Kidney (tissue), 14 donors: Measurements from ENCODE around the gene CDK16. TPM values are rescaled to one million over a fixed set of nuclear protein-coding genes. Genes with fewer than 3 reads are reported as not detected.

Experiments used
- DNase-seq, 5 donors: peaks; one replicate each; pipeline ENCODE4 v3.0.0-alpha.2; 2013 to 2020
- FAIRE-seq: peaks from 2 replicates; lab custom pipeline; 2012; peaks lifted over from hg19 to GRCh38; lab: Jason Lieb, UNC
- H3K27ac ChIP-seq, 2 donors: one replicate each; pipeline ENCODE4 v1.7.0; 2013; ENCODE audit warnings: low read depth in 2 of 2, low read length in 2 of 2, inconsistent platforms in 1 of 2
- H3K27me3 ChIP-seq: one replicate; pipeline ENCODE4 v1.7.1; 2013; ENCODE audit warnings: low read length, inconsistent platforms; ENCODE audit not compliant: control insufficient read depth, insufficient read depth
- H3K36me3 ChIP-seq, 3 donors: one replicate each; pipeline versions ENCODE4 v1.7.0 to v1.7.1; 2013; ENCODE audit warnings: low read length in 3 of 3, control low read depth in 1 of 3, inconsistent platforms in 1 of 3; ENCODE audit not compliant: insufficient read depth in 3 of 3, control insufficient read depth in 2 of 3
- H3K4me1 ChIP-seq, 3 donors: one replicate each; pipeline versions ENCODE4 v1.7.0 to v1.7.1; 2013; ENCODE audit warnings: low read length in 3 of 3, inconsistent platforms in 1 of 3, low read depth in 1 of 3; ENCODE audit not compliant: control insufficient read depth in 2 of 3, insufficient read depth in 2 of 3
- H3K4me3 ChIP-seq, 3 donors: one replicate each; pipeline versions ENCODE4 v1.7.0 to v1.8.1; 2013; ENCODE audit warnings: low read length in 3 of 3, control low read depth in 1 of 3, inconsistent platforms in 1 of 3
- H3K9ac ChIP-seq, 3 donors: one replicate each; pipeline versions ENCODE4 v1.7.0 to v1.7.1; 2013; ENCODE audit warnings: low read length in 3 of 3, control low read depth in 1 of 3, inconsistent platforms in 1 of 3
- H3K9me3 ChIP-seq, 3 donors: one replicate each; pipeline versions ENCODE4 v1.7.0 to v1.7.1; 2013; ENCODE audit warnings: low read length in 3 of 3, control low read depth in 1 of 3, inconsistent platforms in 1 of 3; ENCODE audit not compliant: control insufficient read depth in 2 of 3, insufficient read depth in 1 of 3
- intact Hi-C: fragments of 100-400 bp; cut with DNase I; formaldehyde crosslinking; loops from one replicate; pipeline ENCODE4 v1.11.1; 2022
- polyA plus RNA-seq: library from polyadenylated mRNA; stranded (reverse); fragments of 350-450 nt; fragmentation: Illumina TruSeq; extraction: RNeasy Lipid Tissue Mini Kit (QIAGEN cat#74804); gene quantifications from one replicate; pipeline ENCODE4 v1.2.3, GENCODE V29; 2014; ENCODE audit warnings: low read depth, low replicate concordance; ENCODE audit not compliant: insufficient read depth
- total RNA-seq: library from RNA; stranded (reverse); fragmentation: NEBNext Ultra II Directional; extraction: Animal tissue kit (Norgen Biotek cat#: 25700); gene quantifications from one replicate; pipeline ENCODE4 v1.2.1, GENCODE V29; 2021
- TF ChIP-seq, protein P1 (sequence below): IDR thresholded peaks from 3 replicates; pipeline ENCODE4 v1.5.1; 2012; ENCODE audit warnings: mild to moderate bottlenecking, moderate library complexity, borderline replicate concordance; ENCODE audit not compliant: insufficient read depth; ENCODE audit errors: extremely low read depth
- donor health status: control.
- donor health status: control.
- donor health status: control.
- donor health status: control.
- donor health status: control.
- donor health status: DM: yes; HTN: yes; CAD: no.
- donor health status: Normal renal cell carcinoma (clear cell type).

CDK16 gene
- total and polyA plus RNA-seq, 2 donors from 2014 or later = 89.1 to 96.1 TPM

DNA sequence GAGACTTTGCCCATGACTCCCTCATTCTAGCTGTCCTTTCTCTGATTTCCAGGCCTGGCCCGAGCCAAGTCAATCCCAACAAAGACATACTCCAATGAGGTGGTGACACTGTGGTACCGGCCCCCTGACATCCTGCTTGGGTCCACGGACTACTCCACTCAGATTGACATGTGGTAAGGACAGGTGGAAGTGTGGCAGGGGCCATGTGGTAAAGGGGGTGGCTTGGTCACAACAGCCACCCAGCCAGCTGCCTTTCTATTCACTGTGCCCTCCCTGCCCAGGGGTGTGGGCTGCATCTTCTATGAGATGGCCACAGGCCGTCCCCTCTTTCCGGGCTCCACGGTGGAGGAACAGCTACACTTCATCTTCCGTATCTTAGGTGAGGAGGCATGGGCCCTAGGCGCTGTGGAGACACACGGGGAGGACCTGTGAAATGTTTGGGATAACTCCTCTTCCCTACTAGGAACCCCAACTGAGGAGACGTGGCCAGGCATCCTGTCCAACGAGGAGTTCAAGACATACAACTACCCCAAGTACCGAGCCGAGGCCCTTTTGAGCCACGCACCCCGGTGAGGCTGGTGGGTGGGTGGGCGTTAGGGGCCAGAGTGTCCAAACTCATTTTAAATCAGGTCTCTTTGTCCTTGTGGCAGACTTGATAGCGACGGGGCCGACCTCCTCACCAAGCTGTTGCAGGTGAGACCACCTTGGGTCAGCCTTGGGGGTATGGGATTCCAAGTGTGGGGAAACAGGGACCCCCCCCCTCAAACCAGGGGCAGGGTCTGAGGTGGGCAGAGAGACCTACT lies 8.3 kb downstream of the CDK16 start:
- no peak overlapping the region for H3K27ac ChIP-seq
- intact Hi-C loops = no loop called here
- H3K36me3 ChIP-seq = peaks cover 5 to 32% (median 18%) of the 10 kb centered on the region in 3 donors
- no peak overlapping the region for H3K4me3 ChIP-seq
- FAIRE-seq (no peak), DNase-seq (peak in 1 of 5 donors; percentile 59)
- H3K4me1 ChIP-seq = no peaks in the 10 kb centered on the region
- TF ChIP-seq, protein P1, sequence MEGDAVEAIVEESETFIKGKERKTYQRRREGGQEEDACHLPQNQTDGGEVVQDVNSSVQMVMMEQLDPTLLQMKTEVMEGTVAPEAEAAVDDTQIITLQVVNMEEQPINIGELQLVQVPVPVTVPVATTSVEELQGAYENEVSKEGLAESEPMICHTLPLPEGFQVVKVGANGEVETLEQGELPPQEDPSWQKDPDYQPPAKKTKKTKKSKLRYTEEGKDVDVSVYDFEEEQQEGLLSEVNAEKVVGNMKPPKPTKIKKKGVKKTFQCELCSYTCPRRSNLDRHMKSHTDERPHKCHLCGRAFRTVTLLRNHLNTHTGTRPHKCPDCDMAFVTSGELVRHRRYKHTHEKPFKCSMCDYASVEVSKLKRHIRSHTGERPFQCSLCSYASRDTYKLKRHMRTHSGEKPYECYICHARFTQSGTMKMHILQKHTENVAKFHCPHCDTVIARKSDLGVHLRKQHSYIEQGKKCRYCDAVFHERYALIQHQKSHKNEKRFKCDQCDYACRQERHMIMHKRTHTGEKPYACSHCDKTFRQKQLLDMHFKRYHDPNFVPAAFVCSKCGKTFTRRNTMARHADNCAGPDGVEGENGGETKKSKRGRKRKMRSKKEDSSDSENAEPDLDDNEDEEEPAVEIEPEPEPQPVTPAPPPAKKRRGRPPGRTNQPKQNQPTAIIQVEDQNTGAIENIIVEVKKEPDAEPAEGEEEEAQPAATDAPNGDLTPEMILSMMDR = no peak
- H3K9me3 ChIP-seq = no peaks in the 10 kb centered on the region
- H3K27me3 ChIP-seq = peaks cover 3% of the 10 kb centered on the region
- no peak overlapping the region for H3K9ac ChIP-seq

DNA sequence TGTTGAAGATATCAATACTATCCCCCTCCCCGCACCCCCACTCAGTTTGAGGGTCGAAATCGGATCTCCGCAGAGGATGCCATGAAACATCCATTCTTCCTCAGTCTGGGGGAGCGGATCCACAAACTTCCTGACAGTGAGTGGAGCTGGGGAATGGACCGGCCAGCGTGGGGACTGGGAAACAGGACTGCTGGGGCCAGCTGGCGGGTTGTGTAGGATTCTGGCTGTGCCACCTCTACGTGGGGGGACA lies 8.8 kb downstream of the CDK16 start:
- Histone ChIP-seq H3K27ac (no peak overlapping the region), H3K4me1 (peaks cover 0 to 3% (median 0%) of the 10 kb centered on the region in 3 donors), H3K27me3 (peaks cover 3% of the 10 kb centered on the region), H3K9ac (no peak overlapping the region), H3K4me3 (no peak overlapping the region), H3K36me3 (peaks cover 5 to 32% (median 18%) of the 10 kb centered on the region in 3 donors), H3K9me3 (no peaks in the 10 kb centered on the region)
- TF ChIP-seq, protein P1 = no peak
- intact Hi-C loops = no loop called here
- FAIRE-seq = no peak
- DNase-seq = no peak

- Histone ChIP-seq H3K36me3 (peaks cover 5 to 27% (median 18%) of the 10 kb centered on the region in 3 donors), H3K4me1 (peaks cover 0 to 4% (median 4%) of the 10 kb centered on the region in 3 donors), H3K9me3 (no peaks in the 10 kb centered on the region), H3K4me3 (no peak overlapping the region), H3K27ac (no peak overlapping the region), H3K9ac (no peak overlapping the region), H3K27me3 (peaks cover 5% of the 10 kb centered on the region)
- TF ChIP-seq, protein P1 = no peak
- intact Hi-C loops = no loop called here
- FAIRE-seq = no peak
- DNase-seq = peak in 2 of 5 donors; percentile 15 to 60
These were observed 10.2 kb downstream of the CDK16 start for GRCh38 chrX:47228550-47229270.
